PFSK-1 (cell line): Measurements from ENCODE around the gene LRRC27.

Experiments used
- FOXP2 ChIP-seq: optimal IDR thresholded peaks from 2 replicates; pipeline ENCODE3; 2011; ENCODE audit warnings: borderline replicate concordance, control low read depth, inconsistent platforms; ENCODE audit not compliant: insufficient read depth; ENCODE audit errors: extremely low read length, extremely low read depth
- POLR2AphosphoS5 ChIP-seq: IDR thresholded peaks from 2 replicates; pipeline ENCODE4 v1.6.1; 2012; ENCODE audit warnings: low read depth, mild to moderate bottlenecking, control low read depth, low read length, moderate library complexity
- REST ChIP-seq, 2 experiments: IDR thresholded peaks; 2 replicates each; pipeline versions ENCODE4 v1.6.1 to v1.8.0; 2011 to 2012; ENCODE audit warnings: low read depth in 2 of 2, low read length in 2 of 2, control low read depth in 1 of 2, inconsistent platforms in 1 of 2, mild to moderate bottlenecking in 1 of 2, moderate library complexity in 1 of 2; ENCODE audit not compliant: insufficient read depth in 1 of 2
- TAF1 ChIP-seq: IDR thresholded peaks from 2 replicates; pipeline ENCODE4 v1.6.1; 2012; ENCODE audit warnings: low read length, control low read depth, borderline replicate concordance; ENCODE audit not compliant: insufficient read depth

- TF ChIP-seq REST (IDR thresholded peaks at IDR 0.05; ENCODE audit: insufficient read depth in 1 of 2, low read depth in 2 of 2, low read length in 2 of 2) (no peak), POLR2AphosphoS5 (no peak), FOXP2 (no peak), TAF1 (no peak)
These were observed 78.2 kb downstream of the LRRC27 start for GRCh38 chr10:132410056-132410778.
